Measurements from ENCODE around the gene LRRC74A. TPM values are rescaled to one million over a fixed set of nuclear protein-coding genes. Genes with fewer than 3 reads are reported as not detected.

The LRRC74A gene
- total RNA-seq, 1 experiment from 2014 or later: not detected

DNA sequence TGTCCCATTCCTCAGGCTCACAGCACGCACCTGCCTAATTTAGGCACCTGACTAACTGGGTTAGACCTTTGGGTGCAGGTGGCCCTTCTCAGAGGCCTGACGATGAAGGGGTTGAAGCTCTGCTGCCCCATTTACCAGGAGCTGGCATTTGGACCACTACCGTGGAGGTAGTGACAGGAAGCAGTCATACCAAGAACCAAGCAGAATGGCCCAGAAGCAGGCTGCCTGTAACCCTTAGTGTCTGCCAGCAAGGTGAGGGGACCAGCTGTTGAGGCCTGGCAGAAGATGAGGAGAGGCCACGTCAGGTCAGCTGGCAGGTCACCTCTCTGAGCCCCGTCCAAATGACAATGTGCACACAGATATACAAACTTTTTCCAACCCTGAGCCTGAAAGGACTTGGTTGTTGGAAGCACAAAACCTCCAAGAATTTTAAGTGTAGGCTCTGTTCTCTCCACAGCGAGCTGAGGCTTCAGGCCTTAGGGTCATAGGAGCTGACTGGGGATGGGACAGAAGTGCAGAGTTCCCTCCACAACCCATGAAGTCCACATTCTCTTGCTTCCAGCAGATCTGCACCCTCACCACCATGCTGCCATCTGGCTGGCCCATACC lies 41.8 kb upstream of the LRRC74A start:
- H3K4me1 Mint-ChIP-seq: peaks cover 3 to 5% of the 10 kb centered on the region in 2 experiments; a peak in 2 of 4 replicates
- no peak overlapping the region for H2BK20ac ChIP-seq (ENCODE audit: low read depth, low read length, poor library complexity, severe bottlenecking)

More for the DNA sequence above, 41.8 kb upstream of the LRRC74A start:
- Histone ChIP-seq H2AK5ac (ENCODE audit: insufficient read length, low read length) (no peak overlapping the region), H4K20me1 (ENCODE audit: control insufficient read depth, insufficient read depth, insufficient read length) (no peaks in the 10 kb centered on the region), H3K4me1 (ENCODE audit: insufficient read depth, low read length) (no peaks in the 10 kb centered on the region), H3K23ac (ENCODE audit: insufficient read length, low read depth, low read length) (no peak overlapping the region), H2BK15ac (ENCODE audit: low read depth, low read length) (no peak overlapping the region), H3K9ac (ENCODE audit: extremely low read depth, insufficient read length, low read length) (no peak overlapping the region), H3K79me1 (ENCODE audit: insufficient read depth, low read depth, low read length, poor library complexity, severe bottlenecking) (no peaks in the 10 kb centered on the region), H3K18ac (ENCODE audit: insufficient read length, low read depth, low read length) (no peak overlapping the region), H4K91ac (ENCODE audit: insufficient read length, low read depth, low read length) (no peak overlapping the region), H2BK5ac (ENCODE audit: insufficient read length, low read length) (no peak overlapping the region), H4K8ac (replicated peaks; ENCODE audit: insufficient read length, low read depth, low read length) (no peak overlapping the region), H3K27me3 (ENCODE audit: insufficient read depth, low read length) (no peaks in the 10 kb centered on the region), H3K56ac (ENCODE audit: insufficient read length, low read depth, low read length) (no peak overlapping the region), H2BK12ac (ENCODE audit: insufficient read length, low read depth, low read length) (no peak overlapping the region), H4K5ac (ENCODE audit: insufficient read length, low read depth, low read length) (no peak overlapping the region), H3K9me3 (ENCODE audit: control insufficient read depth, low read depth, low read length) (no peaks in the 10 kb centered on the region), H3K23me2 (ENCODE audit: insufficient read length, low read depth, low read length, poor library complexity, severe bottlenecking) (no peaks in the 10 kb centered on the region), H3K27ac (ENCODE audit: insufficient read length, low read depth, low read length) (no peak overlapping the region), H2AFZ (ENCODE audit: low read length) (no peak overlapping the region), H3K4ac (ENCODE audit: low read depth, low read length) (no peak overlapping the region), H3K4me2 (ENCODE audit: insufficient read depth, insufficient read length, low read length) (no peak overlapping the region), H3T11ph (ENCODE audit: low read length) (no peak overlapping the region), H3K14ac (ENCODE audit: insufficient read depth, low read length) (no peak overlapping the region), H3K79me2 (ENCODE audit: insufficient read depth, low read length) (no peaks in the 10 kb centered on the region), H2BK120ac (ENCODE audit: low read depth, low read length, poor library complexity, severe bottlenecking) (no peak overlapping the region)
- H3K36me3 Mint-ChIP-seq (ENCODE audit: insufficient read depth in 1 of 3, low read depth in 3 of 3): peaks cover 22 to 62% (median 39%) of the 10 kb centered on the region in 3 experiments; a peak in 6 of 7 replicates
- H3K4me3 Mint-ChIP-seq: no peak overlapping the region
- H3K27ac Mint-ChIP-seq: no peak overlapping the region
- TF ChIP-seq, protein P1, sequence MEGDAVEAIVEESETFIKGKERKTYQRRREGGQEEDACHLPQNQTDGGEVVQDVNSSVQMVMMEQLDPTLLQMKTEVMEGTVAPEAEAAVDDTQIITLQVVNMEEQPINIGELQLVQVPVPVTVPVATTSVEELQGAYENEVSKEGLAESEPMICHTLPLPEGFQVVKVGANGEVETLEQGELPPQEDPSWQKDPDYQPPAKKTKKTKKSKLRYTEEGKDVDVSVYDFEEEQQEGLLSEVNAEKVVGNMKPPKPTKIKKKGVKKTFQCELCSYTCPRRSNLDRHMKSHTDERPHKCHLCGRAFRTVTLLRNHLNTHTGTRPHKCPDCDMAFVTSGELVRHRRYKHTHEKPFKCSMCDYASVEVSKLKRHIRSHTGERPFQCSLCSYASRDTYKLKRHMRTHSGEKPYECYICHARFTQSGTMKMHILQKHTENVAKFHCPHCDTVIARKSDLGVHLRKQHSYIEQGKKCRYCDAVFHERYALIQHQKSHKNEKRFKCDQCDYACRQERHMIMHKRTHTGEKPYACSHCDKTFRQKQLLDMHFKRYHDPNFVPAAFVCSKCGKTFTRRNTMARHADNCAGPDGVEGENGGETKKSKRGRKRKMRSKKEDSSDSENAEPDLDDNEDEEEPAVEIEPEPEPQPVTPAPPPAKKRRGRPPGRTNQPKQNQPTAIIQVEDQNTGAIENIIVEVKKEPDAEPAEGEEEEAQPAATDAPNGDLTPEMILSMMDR (conservative IDR thresholded peaks at IDR 0.05): no peak
- DNase-seq: no peak
- no CpG with 5 or more reads among the region's 6 CpGs for WGBS (ENCODE audit: extremely low coverage, insufficient read length, low lambda C conversion rate)
- no peaks in the 10 kb centered on the region for H3K9me3 Mint-ChIP-seq
- H3K27me3 Mint-ChIP-seq (ENCODE audit: low read depth): no peaks in the 10 kb centered on the region; the same call in 1 of the 2 replicates

Data from H9 (cell line).